HCT116 (cell line): ENCODE data around the gene ZNF79.

Experiments used
- CTCF ChIP-seq, 3 experiments: fragments of 200-600 bp in 1 of 3; sonication (generic) in 1 of 3; IDR thresholded peaks in 2 of 3; conservative IDR thresholded peaks in 1 of 3; 2 replicates each; pipeline ENCODE4 v1.5.1; 2012 to 2017; ENCODE audit warnings: low read depth in 2 of 3, low read length in 2 of 3, antibody characterized with exemption in 1 of 3, borderline replicate concordance in 1 of 3, control low read depth in 1 of 3, mild to moderate bottlenecking in 1 of 3, mixed read lengths in 1 of 3, mixed run types in 1 of 3, moderate library complexity in 1 of 3; ENCODE audit not compliant: insufficient read depth in 1 of 3
- EZH2phosphoT487 ChIP-seq: fragments of 200-600 bp; IDR thresholded peaks from 2 replicates; pipeline ENCODE4 v1.6.1; 2018; ENCODE audit warnings: antibody characterized with exemption, borderline replicate concordance
- MAX ChIP-seq: IDR thresholded peaks from 2 replicates; pipeline ENCODE4 v1.6.1; 2012
- SIN3A ChIP-seq: IDR thresholded peaks from 2 replicates; pipeline ENCODE4 v1.6.1; 2012; ENCODE audit warnings: low read depth

- TF ChIP-seq CTCF (IDR thresholded peaks at IDR 0.05 in 2 of 3, conservative IDR thresholded peaks at IDR 0.05 in 1 of 3; ENCODE audit: borderline replicate concordance in 1 of 3, insufficient read depth in 1 of 3, low read depth in 2 of 3, low read length in 2 of 3): no peak
- TF ChIP-seq EZH2phosphoT487: no peak
- TF ChIP-seq SIN3A: no peak
- no peak for TF ChIP-seq MAX
Observed at GRCh38 chr9:127392976-127393375, 31.2 kb upstream of the ZNF79 start.
